WI38 (cell line): ENCODE results near the gene SECISBP2.

Experiments used
- H3K4me3 ChIP-seq: 2 replicates; pipeline ENCODE4 v1.5.1; 2011; ENCODE audit warnings: low read depth, mild to moderate bottlenecking, control low read depth, low read length
- TF ChIP-seq, protein P1 (sequence below): IDR thresholded peaks from 2 replicates; pipeline ENCODE4 v1.5.1; 2012; ENCODE audit warnings: low read depth, mild to moderate bottlenecking, control low read depth, low read length

Gene SECISBP2

DNA sequence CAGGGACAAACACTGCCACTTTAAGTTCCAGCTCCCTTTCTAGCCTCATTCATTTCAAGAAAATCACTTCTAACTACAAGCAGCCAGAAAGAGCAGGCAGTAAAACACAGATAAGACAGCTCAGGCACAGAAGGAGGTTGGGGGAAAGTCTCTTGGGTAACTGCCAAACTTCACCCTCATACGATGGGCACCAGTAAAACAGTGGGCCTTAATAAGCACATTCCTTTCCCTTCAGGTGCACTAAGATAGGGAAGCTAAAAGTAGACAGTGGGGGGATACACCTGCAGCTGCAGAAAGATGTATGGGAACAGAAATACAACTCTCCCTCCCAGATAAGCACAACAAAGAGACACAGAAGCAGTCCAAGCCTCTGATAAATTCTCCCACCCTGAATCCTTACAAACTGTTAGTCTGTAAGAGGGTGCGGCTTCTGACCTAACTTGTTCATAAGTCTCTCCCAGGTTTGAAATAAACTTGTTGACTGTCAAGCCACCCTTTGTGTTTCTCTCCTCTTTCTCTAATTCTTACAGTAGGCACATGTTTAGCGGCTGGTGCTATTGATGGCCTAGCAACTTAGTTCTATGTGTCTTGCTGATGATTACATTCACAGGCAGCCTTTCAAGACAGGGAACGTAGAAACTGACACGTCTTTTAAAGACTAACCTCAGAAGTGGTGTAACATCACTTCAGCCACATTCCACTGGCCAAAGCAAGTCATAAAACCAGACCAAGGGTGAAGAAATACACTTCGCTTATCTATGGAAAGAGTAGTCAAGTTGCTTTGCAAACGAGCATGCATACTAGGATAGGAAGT, 14.1 kb upstream of the SECISBP2 start:
- TF ChIP-seq, protein P1, sequence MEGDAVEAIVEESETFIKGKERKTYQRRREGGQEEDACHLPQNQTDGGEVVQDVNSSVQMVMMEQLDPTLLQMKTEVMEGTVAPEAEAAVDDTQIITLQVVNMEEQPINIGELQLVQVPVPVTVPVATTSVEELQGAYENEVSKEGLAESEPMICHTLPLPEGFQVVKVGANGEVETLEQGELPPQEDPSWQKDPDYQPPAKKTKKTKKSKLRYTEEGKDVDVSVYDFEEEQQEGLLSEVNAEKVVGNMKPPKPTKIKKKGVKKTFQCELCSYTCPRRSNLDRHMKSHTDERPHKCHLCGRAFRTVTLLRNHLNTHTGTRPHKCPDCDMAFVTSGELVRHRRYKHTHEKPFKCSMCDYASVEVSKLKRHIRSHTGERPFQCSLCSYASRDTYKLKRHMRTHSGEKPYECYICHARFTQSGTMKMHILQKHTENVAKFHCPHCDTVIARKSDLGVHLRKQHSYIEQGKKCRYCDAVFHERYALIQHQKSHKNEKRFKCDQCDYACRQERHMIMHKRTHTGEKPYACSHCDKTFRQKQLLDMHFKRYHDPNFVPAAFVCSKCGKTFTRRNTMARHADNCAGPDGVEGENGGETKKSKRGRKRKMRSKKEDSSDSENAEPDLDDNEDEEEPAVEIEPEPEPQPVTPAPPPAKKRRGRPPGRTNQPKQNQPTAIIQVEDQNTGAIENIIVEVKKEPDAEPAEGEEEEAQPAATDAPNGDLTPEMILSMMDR = no peak
- H3K4me3 ChIP-seq = no peak overlapping the region

DNA sequence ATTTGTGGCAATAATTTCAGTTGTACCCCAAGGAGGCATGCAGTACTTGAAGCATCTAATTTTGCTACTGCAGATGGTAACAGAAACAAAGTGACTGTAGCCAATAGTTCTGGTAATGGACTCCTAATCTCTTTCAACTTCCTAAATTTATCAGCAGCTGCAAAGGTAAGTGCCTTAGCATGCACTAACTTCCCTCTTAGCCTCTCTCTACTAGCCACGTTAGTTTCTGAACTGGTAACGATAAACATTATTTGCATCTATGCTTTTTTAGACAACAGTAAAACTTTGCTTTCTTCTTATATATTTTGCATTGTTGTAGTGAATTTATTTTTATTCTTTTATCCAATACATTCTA, 13.5 kb upstream of the SECISBP2 start:
- TF ChIP-seq, protein P1 = no peak
- H3K4me3 ChIP-seq = no peak overlapping the region

DNA sequence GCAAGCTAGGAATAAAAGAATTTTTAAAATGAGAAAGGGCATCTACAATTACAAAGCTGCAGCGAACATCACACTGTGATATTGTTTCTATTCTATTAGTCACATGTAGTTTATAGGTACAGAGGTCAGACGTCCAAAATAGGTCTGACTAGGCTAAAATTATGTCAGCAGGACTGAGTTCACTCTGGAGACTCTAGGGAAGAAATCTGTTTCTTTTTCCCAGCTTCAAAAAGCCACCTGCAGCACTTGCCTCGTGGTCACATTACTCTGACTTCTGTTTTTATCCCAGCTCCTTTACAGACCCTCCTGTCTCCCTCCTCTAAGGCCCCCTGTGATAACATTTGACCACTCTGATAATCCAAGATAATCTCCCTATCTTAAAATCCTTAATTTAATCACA, 12.4 kb upstream of the SECISBP2 start:
- TF ChIP-seq, protein P1 = no peak
- H3K4me3 ChIP-seq = no peak overlapping the region

DNA sequence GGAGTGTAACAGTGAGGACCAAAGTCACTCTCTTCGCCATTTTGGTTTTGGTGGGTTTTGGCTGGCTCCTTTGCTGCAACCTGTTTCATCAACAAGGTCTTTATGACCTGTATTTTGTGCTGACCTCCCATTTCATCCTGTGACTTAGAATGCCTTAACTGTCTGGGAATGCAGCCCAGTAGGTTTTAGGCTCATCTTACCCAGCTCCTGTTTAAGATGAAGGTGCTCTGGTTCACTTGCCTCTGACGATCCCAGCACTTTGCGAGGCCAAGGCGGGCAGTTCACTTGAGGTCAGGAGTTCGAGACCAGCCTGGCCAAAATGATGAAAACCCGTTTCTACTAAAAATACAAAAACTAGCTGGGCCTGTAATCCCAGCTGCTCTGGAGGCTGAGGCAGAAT, 9.1 kb upstream of the SECISBP2 start:
- TF ChIP-seq, protein P1 = no peak
- no peak overlapping the region for H3K4me3 ChIP-seq

DNA sequence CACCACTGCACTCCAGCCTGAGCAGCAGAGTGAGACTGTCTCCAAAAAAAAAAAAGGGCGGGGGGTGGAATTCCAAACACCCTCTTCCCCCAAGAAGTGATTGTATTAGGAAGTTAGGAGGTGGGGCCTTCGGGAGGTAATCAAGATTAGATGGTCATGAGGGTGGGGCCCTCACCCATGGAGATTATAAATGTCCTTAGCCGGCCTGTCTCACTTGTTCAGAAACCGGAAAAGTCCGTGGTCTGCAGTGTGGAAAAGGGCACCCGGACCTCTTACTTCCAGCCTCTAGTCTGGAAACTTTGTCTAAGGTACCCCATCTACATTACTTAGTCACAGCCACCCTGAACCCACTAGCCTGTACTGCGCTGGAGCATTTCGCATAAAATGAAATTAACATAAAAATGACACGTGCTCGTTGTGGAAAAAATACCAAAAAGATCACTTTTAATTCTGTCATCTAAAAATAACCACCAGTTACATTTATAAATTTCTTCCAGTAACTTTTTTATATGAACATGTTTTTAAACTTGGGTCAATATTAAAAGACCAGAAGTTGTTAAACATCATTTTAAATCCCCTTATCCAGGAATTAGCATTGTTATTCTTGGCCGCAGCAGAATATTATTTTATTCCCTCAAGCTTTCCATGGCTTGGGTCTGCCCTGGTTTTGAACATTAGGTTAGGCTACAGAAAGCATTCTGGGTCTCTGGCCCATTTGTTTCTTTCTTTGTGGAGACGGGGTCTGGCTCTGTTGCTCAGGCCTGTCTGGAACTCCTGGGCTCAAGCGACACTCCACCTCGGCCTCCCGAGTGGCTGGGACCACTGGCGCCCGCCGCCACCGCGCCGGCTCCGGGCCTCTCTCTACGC, 8.5 kb upstream of the SECISBP2 start:
- peak overlapping the region; percentile 76 for H3K4me3 ChIP-seq

DNA sequence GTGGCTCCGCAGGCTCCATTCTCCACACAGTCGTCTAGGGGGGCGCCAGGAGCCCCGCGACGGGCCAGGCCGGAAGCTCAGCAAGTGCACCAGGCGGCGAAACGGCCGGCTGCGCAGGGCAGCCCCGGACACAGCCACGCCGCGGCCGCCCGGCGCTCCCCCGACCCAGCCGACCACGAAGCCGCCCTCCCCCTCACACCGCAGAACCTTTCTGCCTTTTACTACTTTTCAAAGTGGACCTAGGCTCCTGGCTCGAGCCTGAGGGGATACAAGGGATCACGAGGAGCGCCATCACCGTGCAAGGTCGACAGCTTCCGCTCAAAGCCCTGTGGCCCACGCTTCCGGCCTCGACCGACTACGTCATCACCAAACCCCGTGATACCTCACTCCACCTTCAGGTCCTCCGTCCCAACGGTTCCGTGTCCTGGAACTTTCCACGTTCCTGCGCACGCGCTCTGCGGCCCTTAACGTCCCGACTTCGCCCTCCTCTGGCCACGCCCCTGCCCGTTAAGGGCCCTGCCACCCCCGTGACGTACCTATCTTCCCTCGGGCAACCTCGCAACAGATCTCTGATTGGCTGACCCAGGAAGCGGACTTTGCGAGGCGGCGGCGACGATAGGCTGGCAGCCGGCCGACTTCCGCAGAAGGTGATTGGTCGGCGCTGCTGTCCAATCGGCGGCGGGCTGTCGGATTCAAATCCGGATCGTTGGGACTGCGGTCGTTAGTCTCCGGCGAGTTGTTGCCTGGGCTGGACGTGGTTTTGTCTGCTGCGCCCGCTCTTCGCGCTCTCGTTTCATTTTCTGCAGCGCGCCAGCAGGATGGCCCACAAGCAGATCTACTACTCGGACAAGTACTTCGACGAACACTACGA, 7.6 kb upstream of the SECISBP2 start, which contains the start of gene CKS2:
Gene CKS2, plus strand, starts transcription at position 721 of the 871 bp plus-strand sequence. Its CDS starts 98 bp downstream, at position 819.
- H3K4me3 ChIP-seq = peak within 1 kb of the TSS; percentile 89
- TF ChIP-seq, protein P1 = no peak

More for the DNA sequence above, 8.5 kb upstream of the SECISBP2 start:
- TF ChIP-seq, protein P1 = no peak
